ENCODE results near the gene ERCC1. TPM values are rescaled to one million over a fixed set of nuclear protein-coding genes. Genes with fewer than 3 reads are reported as not detected.

The ERCC1 gene
- total RNA-seq (64.0 TPM), polyA plus RNA-seq (50.3 TPM)

DNA sequence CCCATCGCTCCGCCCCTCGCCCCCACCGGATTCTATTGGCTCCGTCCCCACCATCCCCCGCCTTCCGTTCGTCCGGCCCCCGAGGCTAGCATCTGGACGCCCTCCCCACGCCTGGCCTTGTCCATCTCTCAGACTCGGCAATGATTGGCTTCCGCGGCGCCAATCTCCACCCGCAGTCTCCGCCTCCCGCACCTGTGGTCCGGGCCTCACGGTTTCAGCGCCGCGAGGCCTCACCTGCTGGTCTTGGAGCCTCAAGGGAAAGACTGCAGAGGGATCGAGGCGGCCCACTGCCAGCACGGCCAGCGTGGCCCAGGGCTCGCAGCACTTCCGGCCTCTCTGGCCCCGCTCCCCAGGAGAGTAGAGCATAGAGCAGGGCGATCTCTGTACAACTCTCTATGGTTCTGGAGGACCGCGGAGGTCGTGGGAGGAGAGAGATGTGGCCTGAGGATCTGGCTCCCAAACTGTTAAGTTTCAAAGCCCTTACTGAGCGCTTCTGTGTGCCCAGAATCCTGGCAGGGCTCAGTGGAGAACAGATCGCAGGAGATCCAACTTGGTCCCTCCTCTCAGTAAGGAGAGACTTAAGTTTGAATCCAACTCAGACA, at the start of gene ERCC1:
TSS of gene ERCC1 (minus strand) at position 329 of the 602 bp plus-strand sequence. CDS start 543 bp downstream, outside the sequence.
- no peaks in the 10 kb centered on the region for H3K36me3 ChIP-seq (ENCODE audit: insufficient read depth)
- peak within 1 kb of the TSS; percentile 97 for H3K27ac ChIP-seq (ENCODE audit: low read depth)
- WGBS: under 1% methylated on average over 37 of the region's 37 CpGs
- peak; percentile 85 for DNase-seq (ENCODE audit: extremely low spot score)
- peaks cover 3% of the 10 kb centered on the region for H3K4me1 ChIP-seq (ENCODE audit: insufficient read depth)
- peak within 1 kb of the TSS; percentile 62 for H3K4me3 ChIP-seq (ENCODE audit: low read depth, low read length)

DNA sequence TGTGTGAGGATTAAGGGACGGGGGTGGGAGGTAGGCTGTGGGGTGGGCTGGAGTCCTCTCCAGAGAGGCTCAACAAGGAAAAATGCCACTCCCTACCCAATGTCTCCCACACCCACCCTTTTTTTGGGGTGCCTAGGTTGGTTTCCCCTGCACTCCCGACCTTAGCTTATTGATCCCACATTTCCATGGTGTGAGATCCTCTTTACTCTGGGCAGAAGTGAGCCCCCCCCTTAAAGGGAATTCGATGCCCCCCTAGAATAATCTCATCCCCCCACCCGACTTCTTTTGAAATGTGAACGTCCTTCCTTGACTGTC, 49.6 kb upstream of the ERCC1 start:
- H3K4me3 ChIP-seq (ENCODE audit: low read depth, low read length): no peak overlapping the region

DNA sequence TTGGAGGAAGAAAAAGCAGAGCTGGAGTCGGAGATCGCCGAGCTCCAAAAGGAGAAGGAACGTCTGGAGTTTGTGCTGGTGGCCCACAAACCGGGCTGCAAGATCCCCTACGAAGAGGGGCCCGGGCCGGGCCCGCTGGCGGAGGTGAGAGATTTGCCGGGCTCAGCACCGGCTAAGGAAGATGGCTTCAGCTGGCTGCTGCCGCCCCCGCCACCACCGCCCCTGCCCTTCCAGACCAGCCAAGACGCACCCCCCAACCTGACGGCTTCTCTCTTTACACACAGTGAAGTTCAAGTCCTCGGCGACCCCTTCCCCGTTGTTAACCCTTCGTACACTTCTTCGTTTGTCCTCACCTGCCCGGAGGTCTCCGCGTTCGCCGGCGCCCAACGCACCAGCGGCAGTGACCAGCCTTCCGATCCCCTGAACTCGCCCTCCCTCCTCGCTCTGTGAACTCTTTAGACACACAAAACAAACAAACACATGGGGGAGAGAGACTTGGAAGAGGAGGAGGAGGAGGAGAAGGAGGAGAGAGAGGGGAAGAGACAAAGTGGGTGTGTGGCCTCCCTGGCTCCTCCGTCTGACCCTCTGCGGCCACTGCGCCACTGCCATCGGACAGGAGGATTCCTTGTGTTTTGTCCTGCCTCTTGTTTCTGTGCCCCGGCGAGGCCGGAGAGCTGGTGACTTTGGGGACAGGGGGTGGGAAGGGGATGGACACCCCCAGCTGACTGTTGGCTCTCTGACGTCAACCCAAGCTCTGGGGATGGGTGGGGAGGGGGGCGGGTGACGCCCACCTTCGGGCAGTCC, 49.0 kb upstream of the ERCC1 start:
- Histone ChIP-seq H3K4me1 (ENCODE audit: insufficient read depth) (no peaks in the 10 kb centered on the region), H3K4me3 (ENCODE audit: low read depth, low read length) (no peak overlapping the region), H3K27ac (ENCODE audit: low read depth) (no peak overlapping the region), H3K36me3 (ENCODE audit: insufficient read depth) (no peaks in the 10 kb centered on the region)
- 43% methylated on average over 44 of the region's 44 CpGs for WGBS
- no peak for DNase-seq (ENCODE audit: extremely low spot score)

More for the DNA sequence above, 49.6 kb upstream of the ERCC1 start:
- H3K27ac ChIP-seq (ENCODE audit: low read depth): no peak overlapping the region
- peak; percentile 28 for DNase-seq (ENCODE audit: extremely low spot score)
- H3K36me3 ChIP-seq (ENCODE audit: insufficient read depth): no peaks in the 10 kb centered on the region
- no peaks in the 10 kb centered on the region for H3K4me1 ChIP-seq (ENCODE audit: insufficient read depth)
- WGBS: 48% methylated on average over 5 of the region's 5 CpGs

GRCh38 chr19:45471931-45472562, 48.3 kb upstream of the ERCC1 start:
- no peak for DNase-seq (ENCODE audit: extremely low spot score)

DNA sequence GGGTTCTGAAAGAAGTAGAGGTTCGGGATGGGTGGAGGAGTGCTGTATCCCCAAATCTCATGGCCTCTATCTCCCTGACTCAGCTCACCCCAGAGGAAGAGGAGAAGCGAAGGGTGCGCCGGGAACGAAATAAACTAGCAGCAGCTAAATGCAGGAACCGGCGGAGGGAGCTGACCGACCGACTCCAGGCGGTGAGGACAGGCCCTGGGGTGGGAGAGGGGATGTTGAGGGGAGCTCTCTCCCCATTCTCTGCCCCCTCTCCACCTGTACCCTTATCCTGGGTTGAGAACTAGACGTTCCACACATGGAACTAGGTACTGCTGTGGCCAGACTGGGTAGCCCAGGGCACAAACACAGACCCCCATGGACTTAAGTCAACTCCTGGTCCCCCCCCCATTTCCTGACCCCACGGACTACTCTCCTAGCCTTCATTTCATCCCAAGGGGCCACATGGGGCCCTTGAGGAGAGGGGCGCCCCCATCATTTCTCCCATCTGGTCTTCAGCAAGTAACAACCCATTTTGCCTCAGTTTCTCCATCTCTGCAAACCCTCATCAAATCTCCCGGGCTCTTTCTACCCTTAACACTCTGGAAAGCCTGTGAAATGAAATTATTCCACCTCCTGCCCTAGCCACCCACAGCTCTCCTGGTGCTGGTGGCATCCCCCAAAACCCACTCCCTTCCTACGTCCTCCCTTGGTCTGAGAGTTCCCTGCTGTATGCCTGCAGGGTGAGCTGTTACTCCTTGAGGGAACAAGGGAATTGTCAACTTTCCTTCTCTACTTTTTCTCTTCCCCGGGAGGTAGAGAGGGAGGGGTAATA, 47.6 kb upstream of the ERCC1 start:
- no peak overlapping the region for H3K4me3 ChIP-seq (ENCODE audit: low read depth, low read length)
- no peak overlapping the region for H3K27ac ChIP-seq (ENCODE audit: low read depth)
- no peaks in the 10 kb centered on the region for H3K36me3 ChIP-seq (ENCODE audit: insufficient read depth)
- no peaks in the 10 kb centered on the region for H3K4me1 ChIP-seq (ENCODE audit: insufficient read depth)
- 87% methylated on average over 16 of the region's 16 CpGs for WGBS
- DNase-seq (ENCODE audit: extremely low spot score): no peak

More at GRCh38 chr19:45471931-45472562, 48.3 kb upstream of the ERCC1 start:
- WGBS: 67% methylated on average over 7 of the region's 7 CpGs
- Histone ChIP-seq H3K4me3 (ENCODE audit: low read depth, low read length) (no peak overlapping the region), H3K4me1 (ENCODE audit: insufficient read depth) (no peaks in the 10 kb centered on the region), H3K27ac (ENCODE audit: low read depth) (no peak overlapping the region), H3K36me3 (ENCODE audit: insufficient read depth) (no peaks in the 10 kb centered on the region)

- WGBS: 88% methylated on average over 15 of the region's 15 CpGs
- no peak overlapping the region for H3K4me3 ChIP-seq (ENCODE audit: low read depth, low read length)
- H3K36me3 ChIP-seq (ENCODE audit: insufficient read depth): no peaks in the 10 kb centered on the region
Observed at GRCh38 chr19:45470762-45471081, 47.0 kb upstream of the ERCC1 start.

GRCh38 chr19:45469945-45470761, 46.4 kb upstream of the ERCC1 start:
- 45% methylated on average over 33 of the region's 33 CpGs for WGBS
- Histone ChIP-seq H3K27ac (ENCODE audit: low read depth) (peak overlapping the region; percentile 73), H3K4me1 (ENCODE audit: insufficient read depth) (no peaks in the 10 kb centered on the region), H3K4me3 (ENCODE audit: low read depth, low read length) (peak overlapping the region; percentile 48), H3K36me3 (ENCODE audit: insufficient read depth) (no peaks in the 10 kb centered on the region)
- DNase-seq (ENCODE audit: extremely low spot score): peak; percentile 52

More at GRCh38 chr19:45470762-45471081, 47.0 kb upstream of the ERCC1 start:
- no peak for DNase-seq (ENCODE audit: extremely low spot score)
- Histone ChIP-seq H3K4me1 (ENCODE audit: insufficient read depth) (no peaks in the 10 kb centered on the region), H3K27ac (ENCODE audit: low read depth) (no peak overlapping the region)

DNA sequence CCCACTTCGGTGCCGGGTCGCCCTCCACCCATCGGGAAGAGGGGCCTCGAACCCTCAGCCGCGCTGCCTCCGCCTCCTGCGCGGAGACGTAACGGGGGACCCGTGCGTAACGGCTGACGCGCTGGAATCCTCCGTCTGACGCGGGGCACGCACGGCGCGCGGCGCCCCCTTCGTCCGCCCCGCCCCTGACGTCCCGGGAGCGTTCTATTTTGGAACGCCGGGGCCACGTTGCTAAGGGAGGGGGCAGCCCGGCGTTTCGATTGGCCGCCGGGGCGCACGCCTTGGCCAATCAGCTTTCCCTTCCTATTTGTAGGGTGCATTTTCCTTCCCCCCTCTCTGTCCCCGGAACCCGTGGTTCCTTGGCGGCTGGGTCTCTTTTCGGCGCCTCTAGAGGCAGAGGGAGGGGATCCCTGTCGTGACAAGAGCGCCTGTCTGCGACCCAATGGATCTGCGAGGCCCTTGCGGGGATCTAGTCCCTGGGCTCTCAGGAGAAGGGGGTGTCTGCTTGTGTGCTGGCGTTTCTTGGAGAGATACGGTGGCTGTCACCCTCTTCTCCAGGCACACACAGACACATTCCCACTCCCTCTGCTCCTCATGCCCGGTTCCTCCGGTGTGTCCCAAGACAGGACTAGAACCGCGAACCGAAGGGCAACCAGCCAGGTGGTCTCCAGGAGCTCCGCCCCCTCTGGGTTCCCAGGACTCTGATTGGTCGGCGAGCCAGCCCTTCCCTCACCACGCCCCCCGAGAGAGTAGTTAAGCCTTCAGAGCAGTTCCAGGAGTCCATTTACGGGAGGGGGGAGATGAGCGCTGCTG, 45.6 kb upstream of the ERCC1 start:
- under 1% methylated on average over 65 of the region's 66 CpGs for WGBS
- H3K36me3 ChIP-seq (ENCODE audit: insufficient read depth): no peaks in the 10 kb centered on the region
- peak overlapping the region; percentile 76 for H3K27ac ChIP-seq (ENCODE audit: low read depth)
- peak overlapping the region; percentile 48 for H3K4me3 ChIP-seq (ENCODE audit: low read depth, low read length)
- H3K4me1 ChIP-seq (ENCODE audit: insufficient read depth): no peaks in the 10 kb centered on the region
- DNase-seq (ENCODE audit: extremely low spot score): peak; percentile 82

DNA sequence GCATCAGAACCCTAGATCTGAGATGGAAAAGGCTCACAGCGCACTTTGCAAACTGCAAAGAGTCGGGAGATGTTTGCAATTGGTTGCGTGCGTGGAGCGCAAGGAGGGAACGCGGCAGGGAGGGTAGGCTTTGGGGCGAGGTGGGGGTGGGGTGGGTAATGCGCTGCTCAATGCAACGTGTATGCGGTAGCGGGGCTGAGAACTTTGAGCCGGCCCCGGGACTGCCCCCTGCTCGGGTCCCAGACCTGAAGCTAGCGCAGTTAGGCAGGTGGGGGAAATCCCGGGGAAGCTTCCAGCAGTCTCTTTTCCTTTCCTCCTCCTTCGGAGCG, 45.0 kb upstream of the ERCC1 start:
- H3K4me3 ChIP-seq (ENCODE audit: low read depth, low read length): peak overlapping the region; percentile 48
- 0% methylated on average over 19 of the region's 19 CpGs for WGBS
- H3K4me1 ChIP-seq (ENCODE audit: insufficient read depth): no peaks in the 10 kb centered on the region
- DNase-seq (ENCODE audit: extremely low spot score): peak; percentile 21
- peak overlapping the region; percentile 76 for H3K27ac ChIP-seq (ENCODE audit: low read depth)
- H3K36me3 ChIP-seq (ENCODE audit: insufficient read depth): no peaks in the 10 kb centered on the region

- under 1% methylated on average over 31 of the region's 31 CpGs for WGBS
- Histone ChIP-seq H3K4me3 (ENCODE audit: low read depth, low read length) (peak overlapping the region; percentile 48), H3K27ac (ENCODE audit: low read depth) (peak overlapping the region; percentile 35), H3K4me1 (ENCODE audit: insufficient read depth) (no peaks in the 10 kb centered on the region), H3K36me3 (ENCODE audit: insufficient read depth) (no peaks in the 10 kb centered on the region)
- no peak for DNase-seq (ENCODE audit: extremely low spot score)
Observed at GRCh38 chr19:45468159-45468651, 44.5 kb upstream of the ERCC1 start.

DNA sequence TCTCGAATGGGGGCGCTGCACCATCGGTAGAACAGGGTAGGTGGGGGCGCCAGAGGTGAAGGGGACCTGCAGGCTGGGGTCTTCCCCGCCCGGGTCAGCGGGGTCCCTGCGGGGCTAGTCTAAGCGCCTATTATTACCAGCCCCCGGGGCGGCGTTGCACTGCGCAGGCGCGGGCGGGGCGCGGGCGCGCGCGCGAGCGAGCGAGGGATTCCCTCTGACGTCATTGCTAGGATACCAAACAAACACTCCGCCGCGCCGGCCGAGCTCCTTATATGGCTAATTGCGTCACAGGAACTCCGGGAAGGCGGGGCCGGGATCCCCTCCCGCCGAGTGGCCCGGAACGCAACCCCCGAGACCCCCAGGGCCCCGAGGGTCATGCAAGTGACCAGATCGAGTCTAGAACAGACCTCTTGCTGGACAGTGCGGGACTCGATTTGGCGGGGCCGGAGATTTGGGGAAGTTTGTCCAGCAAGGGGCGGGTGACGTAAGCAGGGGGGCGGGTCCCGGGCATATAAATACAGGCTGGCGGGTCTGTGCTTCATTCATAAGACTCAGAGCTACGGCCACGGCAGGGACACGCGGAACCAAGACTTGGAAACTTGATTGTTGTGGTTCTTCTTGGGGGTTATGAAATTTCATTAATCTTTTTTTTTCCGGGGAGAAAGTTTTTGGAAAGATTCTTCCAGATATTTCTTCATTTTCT, 43.9 kb upstream of the ERCC1 start, which contains the start of gene FOSB:
TSS of gene FOSB (plus strand) at position 541 of the 703 bp plus-strand sequence. CDS start 591 bp downstream, outside the sequence.
- WGBS: under 1% methylated on average over 56 of the region's 56 CpGs
- Histone ChIP-seq H3K4me1 (ENCODE audit: insufficient read depth) (no peaks in the 10 kb centered on the region), H3K27ac (ENCODE audit: low read depth) (peak within 1 kb of the TSS; percentile 92), H3K4me3 (ENCODE audit: low read depth, low read length) (peak within 1 kb of the TSS; percentile 48), H3K36me3 (ENCODE audit: insufficient read depth) (no peaks in the 10 kb centered on the region)
- DNase-seq (ENCODE audit: extremely low spot score): peak; percentile 91

- DNase-seq (ENCODE audit: extremely low spot score): no peak
- no peaks in the 10 kb centered on the region for H3K4me1 ChIP-seq (ENCODE audit: insufficient read depth)
- H3K36me3 ChIP-seq (ENCODE audit: insufficient read depth): no peaks in the 10 kb centered on the region
- peak overlapping the region; percentile 12 for H3K4me3 ChIP-seq (ENCODE audit: low read depth, low read length)
- under 1% methylated on average over 11 of the region's 11 CpGs for WGBS
- H3K27ac ChIP-seq (ENCODE audit: low read depth): peak overlapping the region; percentile 60
Observed at GRCh38 chr19:45467115-45467455, 43.4 kb upstream of the ERCC1 start.
